GM12878 (cell line): ENCODE data around the gene TTC38. TPM values are rescaled to one million over a fixed set of nuclear protein-coding genes. Genes with fewer than 3 reads are reported as not detected.
A peak's percentile ranks its signal among the peaks of the same experiment; 100 is the strongest.

Source experiments
- ATAC-seq: fragments of 200-7000 bp; cut with Tn5 transposase; 3 replicates; pipeline ENCODE4 v1.9.1; 2020; ENCODE audit warnings: mild to moderate bottlenecking, moderate library complexity
- BruUV-seq: library from RNA; stranded (reverse); fragments of 400-500 nt; replicated peaks from 2 replicates; lab custom pipeline; 2021; lab: Mats Ljungman, UMichigan
- CTCF ChIA-PET: fragments of 300-600 bp; sonication (Branson Sonifier 250); formaldehyde crosslinking; extraction: SDS; loops from one replicate; lab custom pipeline; 2021; ENCODE audit warnings: inconsistent platforms; lab: Yijun Ruan, JAX
- POLR2A ChIA-PET: fragments of 350-600 bp; formaldehyde crosslinking; extraction: SDS; loops from one replicate; lab custom pipeline; 2021; ENCODE audit warnings: inconsistent platforms; lab: Charles Lee
- RAD21 ChIA-PET: fragments of 300-600 bp; sonication (Branson Sonifier 250); formaldehyde crosslinking; loops from one replicate; lab custom pipeline; 2023; ENCODE audit warnings: antibody characterized with exemption; ENCODE audit not compliant: unreplicated experiment; lab: Charles Lee
- SMC1A ChIA-PET: fragments of 300-600 bp; sonication (Branson Sonifier 250); formaldehyde crosslinking; loops from one replicate; lab custom pipeline; 2023; ENCODE audit not compliant: unreplicated experiment, uncharacterized antibody; lab: Charles Lee
- DNase-seq: peaks from one replicate; pipeline ENCODE4 v3.0.0-alpha.2; 2011; ENCODE audit warnings: low read depth, low spot score
- FAIRE-seq: peaks from 3 replicates; lab custom pipeline; 2011; peaks lifted over from hg19 to GRCh38; lab: Jason Lieb, UNC
- H2AFZ ChIP-seq: 2 replicates; pipeline ENCODE4 v1.6.0; 2011; ENCODE audit warnings: low read depth, low read length, control low read depth; ENCODE audit not compliant: control insufficient read depth
- H3K27ac ChIP-seq: 2 replicates; pipeline ENCODE4 v1.5.1; 2011; ENCODE audit warnings: control low read depth; ENCODE audit not compliant: control insufficient read depth, insufficient read depth
- H3K27me3 ChIP-seq, 2 experiments: replicated peaks in 1 of 2; 2 replicates each; pipeline versions ENCODE4 v1.6.0 to v1.6.1; 2011; ENCODE audit warnings: low read length in 1 of 2; ENCODE audit not compliant: control insufficient read depth in 2 of 2, insufficient read depth in 2 of 2
- H3K36me3 ChIP-seq, 2 experiments: 2 replicates each; pipeline ENCODE4 v1.5.1; 2011; ENCODE audit warnings: low read length in 1 of 2; ENCODE audit not compliant: control insufficient read depth in 2 of 2, insufficient read depth in 2 of 2
- H3K4me1 ChIP-seq: 2 replicates; pipeline ENCODE4 v1.6.1; 2011; ENCODE audit warnings: mild to moderate bottlenecking, low read length, moderate library complexity, mixed read lengths; ENCODE audit not compliant: control insufficient read depth, insufficient read depth
- H3K4me2 ChIP-seq: 2 replicates; pipeline ENCODE4 v1.6.0; 2011; ENCODE audit warnings: control low read depth; ENCODE audit not compliant: control insufficient read depth, insufficient read depth
- H3K4me3 ChIP-seq: fragments of 200-600 bp; sonication (generic); 2 replicates; pipeline ENCODE4 v1.5.1; 2016
- H3K79me2 ChIP-seq: 2 replicates; pipeline ENCODE4 v1.6.0; 2011; ENCODE audit warnings: low read length; ENCODE audit not compliant: control insufficient read depth, insufficient read depth
- H3K9ac ChIP-seq: 2 replicates; pipeline ENCODE4 v1.8.0; 2011; ENCODE audit warnings: low read length, control low read depth, mixed read lengths; ENCODE audit not compliant: control insufficient read depth, insufficient read depth
- H3K9me3 ChIP-seq: replicated peaks from 3 replicates; pipeline ENCODE4 v1.5.1; 2011; ENCODE audit warnings: mild to moderate bottlenecking, low read length; ENCODE audit not compliant: control insufficient read depth, insufficient read depth
- H4K20me1 ChIP-seq: 2 replicates; pipeline ENCODE4 v1.6.0; 2011; ENCODE audit not compliant: control insufficient read depth, insufficient read depth
- CHD1 ChIP-seq: IDR thresholded peaks from 2 replicates; pipeline ENCODE4 v1.6.1; 2012; ENCODE audit warnings: low read depth, low read length, improper control_type of control experiment
- CTCF ChIP-seq, 3 experiments: IDR thresholded peaks in 2 of 3; conservative IDR thresholded peaks in 1 of 3; 2 replicates each; pipeline ENCODE4 v1.5.1; 2011; ENCODE audit warnings: low read depth in 3 of 3, low read length in 3 of 3, mild to moderate bottlenecking in 3 of 3, control low read depth in 2 of 3, moderate library complexity in 2 of 3, inconsistent platforms in 1 of 3, mixed read lengths in 1 of 3; ENCODE audit not compliant: control insufficient read depth in 2 of 3, insufficient read depth in 1 of 3; ENCODE audit errors: extremely low read depth in 1 of 3
- E2F4 ChIP-seq: IDR thresholded peaks from 2 replicates; pipeline ENCODE4 v1.6.1; 2012; ENCODE audit warnings: low read depth, low read length, improper control_type of control experiment
- FOS ChIP-seq: IDR thresholded peaks from 3 replicates; pipeline ENCODE4 v1.6.1; 2011; ENCODE audit warnings: borderline replicate concordance; ENCODE audit not compliant: insufficient read length; ENCODE audit errors: extremely low read depth
- HCFC1 ChIP-seq: fragments of 150-350 bp; IDR thresholded peaks from 2 replicates; pipeline ENCODE4 v1.6.1; 2014; ENCODE audit warnings: low read length
- IRF3 ChIP-seq: fragments of 450-650 bp; IDR thresholded peaks from 2 replicates; pipeline ENCODE4 v1.6.1; 2014; ENCODE audit warnings: mild to moderate bottlenecking
- MTA2 ChIP-seq: fragments of 450-650 bp; IDR thresholded peaks from 2 replicates; pipeline ENCODE4 v1.6.1; 2016; ENCODE audit warnings: low read depth, mild to moderate bottlenecking, moderate library complexity
- MYB ChIP-seq: fragments of 150-350 bp; IDR thresholded peaks from 2 replicates; pipeline ENCODE4 v1.6.1; 2014; ENCODE audit warnings: mild to moderate bottlenecking, low read depth, low read length, borderline replicate concordance
- POLR2AphosphoS2 ChIP-seq: IDR thresholded peaks from 2 replicates; pipeline ENCODE4 v1.6.1; 2011; ENCODE audit warnings: low read depth, mild to moderate bottlenecking, low read length, improper control_type of control experiment, moderate library complexity
- REST ChIP-seq: IDR thresholded peaks from 2 replicates; pipeline ENCODE4 v1.6.1; 2012; ENCODE audit warnings: mild to moderate bottlenecking, low read depth, low read length
- RFX5 ChIP-seq: IDR thresholded peaks from 2 replicates; pipeline ENCODE4 v1.6.1; 2011; ENCODE audit warnings: low read depth, low read length, improper control_type of control experiment
- SMAD1 ChIP-seq: fragments of 450-650 bp; IDR thresholded peaks from 2 replicates; pipeline ENCODE4 v1.6.1; 2018; ENCODE audit warnings: mild to moderate bottlenecking, low read depth; ENCODE audit not compliant: partially characterized antibody
- SP1 ChIP-seq: IDR thresholded peaks from one replicate; pipeline ENCODE4 v1.6.1; 2011; ENCODE audit warnings: low read depth, low read length
- STAT3 ChIP-seq: IDR thresholded peaks from 2 replicates; pipeline ENCODE4 v1.6.1; 2011; ENCODE audit warnings: low read depth, low read length, improper control_type of control experiment
- TBL1XR1 ChIP-seq: IDR thresholded peaks from 2 replicates; pipeline ENCODE4 v1.6.1; 2012; ENCODE audit warnings: low read depth, low read length, improper control_type of control experiment
- WRNIP1 ChIP-seq: IDR thresholded peaks from 2 replicates; pipeline ENCODE4 v1.6.1; 2011; ENCODE audit warnings: low read depth, low read length, improper control_type of control experiment, borderline replicate concordance
- ZNF24 ChIP-seq: fragments of 450-650 bp; IDR thresholded peaks from 2 replicates; pipeline ENCODE4 v1.6.1; 2017; ENCODE audit warnings: antibody characterized with exemption, mild to moderate bottlenecking
- ZNF622 ChIP-seq: fragments of 450-650 bp; IDR thresholded peaks from 2 replicates; pipeline ENCODE4 v1.6.1; 2017; ENCODE audit warnings: mild to moderate bottlenecking, inconsistent platforms
- WGBS: methylation state at CpG from one replicate; pipeline ENCODE4 v1.1.6; 2016; ENCODE audit warnings: low lambda C conversion rate; ENCODE audit not compliant: insufficient replicate concordance, insufficient coverage; ENCODE audit errors: missing lambda C conversion rate; 5-methylcytosine and 5-hydroxymethylcytosine counted together
- in situ Hi-C: fragments of 300-500 bp; cut with MboI; formaldehyde crosslinking; loops from 9 replicates; pipeline ENCODE4 v1.14.3; 2018; ENCODE audit warnings: mixed read lengths
- intact Hi-C: fragments of 100-400 bp; cut with micrococcal nuclease; formaldehyde crosslinking; loops from one replicate; pipeline ENCODE4 v1.14.2; 2022; ENCODE audit not compliant: unreplicated experiment
- polyA plus RNA-seq, 11 experiments: library from polyadenylated mRNA; depleted of rRNA in 4 of 11; unstranded in 6 of 11; stranded (reverse) in 5 of 11; fragments of >200 nt; fragmentation: Nextera tagmentation in 4 of 11; fragmentation: Illumina TruSeq in 1 of 11; extraction: Ambion mirVana in 4 of 11; extraction: Trizol in 1 of 11; gene quantifications; 1 replicate in 1 of 11; 2 replicates in 10 of 11; pipeline versions ENCODE4 v1.2.1 to v1.2.3, GENCODE V29; 2011 to 2016; ENCODE audit warnings: inconsistent platforms in 2 of 11, missing spikeins in 2 of 11, low read depth in 1 of 11
- total RNA-seq, 4 experiments: library from RNA; depleted of rRNA in 3 of 4; stranded (reverse); fragments of >200 nt in 3 of 4; fragmentation: Illumina TruSeq in 1 of 4; extraction: Trizol in 1 of 4; gene quantifications; 2 replicates each; pipeline versions ENCODE4 v1.2.1 to v1.2.3, GENCODE V29; 2013 to 2021

Gene TTC38
- total and polyA plus RNA-seq, 10 of the 15 experiments (the other 5 are each of a cell fraction or from before 2014, with no cell fraction given), result 0.58 to 39.9 (median 13.0) TPM

- ATAC-seq, result no peak
- Histone ChIP-seq H3K4me1 (peaks cover 7% of the 10 kb centered on the region; the same call in 1 of the 2 replicates), H3K4me3 (no peak overlapping the region), H4K20me1 (no peaks in the 10 kb centered on the region), H3K36me3 (peaks cover 8 to 35% of the 10 kb centered on the region in 2 experiments), H2AFZ (no peak overlapping the region), H3K27ac (no peak overlapping the region), H3K79me2 (peaks cover 31% of the 10 kb centered on the region), H3K27me3 (no peaks in the 10 kb centered on the region), H3K9ac (no peak overlapping the region), H3K4me2 (no peak overlapping the region), H3K9me3 (no peaks in the 10 kb centered on the region)
- RAD21 ChIA-PET, result no interaction called here
- BruUV-seq, result TSS peak; percentile 40
- TF ChIP-seq WRNIP1 (no peak), IRF3 (no peak), MYB (no peak), ZNF622 (no peak), E2F4 (no peak), STAT3 (no peak), HCFC1 (no peak), SP1 (no peak), SMAD1 (no peak), CTCF (IDR thresholded peaks at IDR 0.05 in 2 of 3, conservative IDR thresholded peaks at IDR 0.05 in 1 of 3; ENCODE audit: control insufficient read depth in 2 of 3, extremely low read depth in 1 of 3, insufficient read depth in 1 of 3, low read depth in 3 of 3, low read length in 3 of 3) (no peak), MTA2 (no peak), FOS (no peak), TBL1XR1 (no peak), ZNF24 (no peak), REST (no peak), RFX5 (no peak), CHD1 (no peak), POLR2AphosphoS2 (no peak)
- WGBS, result 99% methylated on average over 8 of the region's 8 CpGs
- CTCF ChIA-PET, result no interaction called here
- intact Hi-C loops (no loop called here), in situ Hi-C loops (no loop called here)
- SMC1A ChIA-PET, result interaction anchor here (1.0 kb wide), 1 partner anchor 11 kb away, joined by 3 read pairs; no protein-coding TSS in a partner anchor
- DNase-seq, result no peak
- no peak for FAIRE-seq
- POLR2A ChIA-PET, result no interaction called here
These were observed 70.8 kb downstream of the TTC38 start for GRCh38 chr22:46338636-46339035.
